ENCODE measurements around the gene NCKAP5. TPM values are rescaled to one million over a fixed set of nuclear protein-coding genes. Genes with fewer than 3 reads are reported as not detected.

Gene NCKAP5
- total and polyA plus RNA-seq, 2 of the 13 experiments (the other 11 are each of a cell fraction or from before 2014, with no cell fraction given): 0.01 TPM; not detected in 1

DNA sequence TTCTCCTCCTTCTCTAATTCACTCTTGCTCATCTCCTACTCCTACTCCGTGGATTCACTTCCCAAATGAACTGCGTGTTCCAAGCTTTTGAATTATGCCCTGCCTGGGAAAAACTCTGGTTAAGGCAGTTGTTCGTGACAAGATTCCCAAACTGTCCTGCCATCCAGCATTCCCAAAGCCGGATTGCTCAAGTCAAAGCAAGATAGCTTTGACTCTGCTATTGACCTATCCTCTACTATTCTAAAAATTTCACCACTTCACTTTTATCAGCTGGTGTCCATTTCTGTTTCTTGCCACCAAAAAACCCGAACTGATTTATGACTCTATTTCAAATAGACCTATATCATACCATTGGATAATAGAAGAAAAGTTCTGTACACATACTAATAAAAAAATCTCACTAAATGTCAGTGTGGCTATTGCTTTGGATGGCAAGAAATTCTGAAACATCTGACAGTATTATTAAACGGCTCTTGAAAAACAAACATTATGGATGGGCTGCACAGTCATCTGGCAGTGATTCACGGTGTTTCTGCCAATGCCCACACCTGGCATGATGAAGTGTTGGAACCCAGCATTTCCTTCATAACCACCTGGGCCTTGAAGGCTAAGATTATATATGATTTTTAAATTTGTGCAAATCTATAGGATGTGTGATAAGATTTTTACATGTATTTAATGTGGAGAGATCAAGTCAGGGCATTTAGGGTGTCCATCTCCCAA is 87.4 kb downstream of the NCKAP5 start (continued):
- no peak for TF ChIP-seq ZNF567 (CRISPR knock-in tag; IDR thresholded peaks at IDR 0.05; ENCODE audit: borderline replicate concordance)
- TF ChIP-seq SALL1 (CRISPR knock-in tag; IDR thresholded peaks at IDR 0.05): no peak
- TF ChIP-seq, protein P1, sequence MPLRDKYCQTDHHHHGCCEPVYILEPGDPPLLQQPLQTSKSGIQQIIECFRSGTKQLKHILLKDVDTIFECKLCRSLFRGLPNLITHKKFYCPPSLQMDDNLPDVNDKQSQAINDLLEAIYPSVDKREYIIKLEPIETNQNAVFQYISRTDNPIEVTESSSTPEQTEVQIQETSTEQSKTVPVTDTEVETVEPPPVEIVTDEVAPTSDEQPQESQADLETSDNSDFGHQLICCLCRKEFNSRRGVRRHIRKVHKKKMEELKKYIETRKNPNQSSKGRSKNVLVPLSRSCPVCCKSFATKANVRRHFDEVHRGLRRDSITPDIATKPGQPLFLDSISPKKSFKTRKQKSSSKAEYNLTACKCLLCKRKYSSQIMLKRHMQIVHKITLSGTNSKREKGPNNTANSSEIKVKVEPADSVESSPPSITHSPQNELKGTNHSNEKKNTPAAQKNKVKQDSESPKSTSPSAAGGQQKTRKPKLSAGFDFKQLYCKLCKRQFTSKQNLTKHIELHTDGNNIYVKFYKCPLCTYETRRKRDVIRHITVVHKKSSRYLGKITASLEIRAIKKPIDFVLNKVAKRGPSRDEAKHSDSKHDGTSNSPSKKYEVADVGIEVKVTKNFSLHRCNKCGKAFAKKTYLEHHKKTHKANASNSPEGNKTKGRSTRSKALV (CRISPR knock-in tag; IDR thresholded peaks at IDR 0.05): no peak

DNA sequence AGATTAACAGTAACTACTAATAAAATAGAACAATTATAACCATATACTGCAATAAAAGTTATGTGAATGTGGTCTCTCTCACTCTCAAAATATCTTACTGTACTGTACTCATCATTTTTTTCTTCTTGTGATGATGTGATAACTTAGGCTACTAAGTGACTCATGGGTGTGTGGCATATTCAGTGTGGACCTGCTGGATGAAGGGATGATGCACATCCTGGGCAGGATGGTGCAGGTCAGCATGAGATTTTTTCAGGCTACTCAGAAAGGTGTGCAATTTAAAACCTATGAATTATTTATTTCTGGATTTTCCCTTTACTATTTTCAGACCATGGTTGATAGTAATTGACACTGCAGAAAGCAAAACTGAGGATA is 90.7 kb downstream of the NCKAP5 start:
- ATAC-seq: no peak
- Histone ChIP-seq H2AFZ (ENCODE audit: low read length) (no peak overlapping the region), H3K4me3 (replicated peaks in 1 of 3; ENCODE audit: insufficient read depth in 1 of 3, low read depth in 2 of 3, low read length in 3 of 3) (no peak overlapping the region), H3K27ac (ENCODE audit: extremely low read length, insufficient read depth, low read length) (no peak overlapping the region), H4K20me1 (ENCODE audit: insufficient read depth, low read length) (no peaks in the 10 kb centered on the region), H3K27me3 (ENCODE audit: control insufficient read depth in 1 of 2, insufficient read depth in 2 of 2, low read length in 2 of 2) (no peaks in the 10 kb centered on the region), H3K9ac (ENCODE audit: insufficient read depth, low read depth, low read length) (no peak overlapping the region), H3K79me2 (ENCODE audit: insufficient read depth, low read length) (no peaks in the 10 kb centered on the region), H3K36me3 (replicated peaks in 1 of 2; ENCODE audit: control insufficient read depth in 1 of 2, insufficient read depth in 2 of 2, low read length in 2 of 2) (no peaks in the 10 kb centered on the region), H3K4me2 (ENCODE audit: low read depth, low read length) (no peak overlapping the region), H3K9me3 (ENCODE audit: low read length) (no peaks in the 10 kb centered on the region), H3K4me1 (ENCODE audit: insufficient read depth, low read length) (no peaks in the 10 kb centered on the region)
- ChIA-PET CTCF (ENCODE audit: low intra/inter-chr PET ratio, low total read pairs) (no interaction called here), POLR2A (no interaction called here)
- TF ChIP-seq AFF4 (CRISPR knock-in tag; IDR thresholded peaks at IDR 0.05): no peak
- TF ChIP-seq HES4 (CRISPR knock-in tag; IDR thresholded peaks at IDR 0.05; ENCODE audit: borderline replicate concordance): no peak
- TF ChIP-seq HNRNPL (IDR thresholded peaks at IDR 0.05; ENCODE audit: low read depth, low read length): no peak
- no peak for TF ChIP-seq ZNF550 (CRISPR knock-in tag; IDR thresholded peaks at IDR 0.05; ENCODE audit: borderline replicate concordance)
- no peak for TF ChIP-seq PHF21A (CRISPR knock-in tag; IDR thresholded peaks at IDR 0.05)
- TF ChIP-seq SAP130 (CRISPR knock-in tag; IDR thresholded peaks at IDR 0.05; ENCODE audit: low read depth): no peak
- TF ChIP-seq, protein P2, sequence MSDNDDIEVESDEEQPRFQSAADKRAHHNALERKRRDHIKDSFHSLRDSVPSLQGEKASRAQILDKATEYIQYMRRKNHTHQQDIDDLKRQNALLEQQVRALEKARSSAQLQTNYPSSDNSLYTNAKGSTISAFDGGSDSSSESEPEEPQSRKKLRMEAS (IDR thresholded peaks at IDR 0.05): no peak
- no peak for TF ChIP-seq YEATS2 (CRISPR knock-in tag; IDR thresholded peaks at IDR 0.05; ENCODE audit: borderline replicate concordance)
- TF ChIP-seq KDM5B (CRISPR knock-in tag; IDR thresholded peaks at IDR 0.05; ENCODE audit: borderline replicate concordance): no peak
- TF ChIP-seq, protein P3, sequence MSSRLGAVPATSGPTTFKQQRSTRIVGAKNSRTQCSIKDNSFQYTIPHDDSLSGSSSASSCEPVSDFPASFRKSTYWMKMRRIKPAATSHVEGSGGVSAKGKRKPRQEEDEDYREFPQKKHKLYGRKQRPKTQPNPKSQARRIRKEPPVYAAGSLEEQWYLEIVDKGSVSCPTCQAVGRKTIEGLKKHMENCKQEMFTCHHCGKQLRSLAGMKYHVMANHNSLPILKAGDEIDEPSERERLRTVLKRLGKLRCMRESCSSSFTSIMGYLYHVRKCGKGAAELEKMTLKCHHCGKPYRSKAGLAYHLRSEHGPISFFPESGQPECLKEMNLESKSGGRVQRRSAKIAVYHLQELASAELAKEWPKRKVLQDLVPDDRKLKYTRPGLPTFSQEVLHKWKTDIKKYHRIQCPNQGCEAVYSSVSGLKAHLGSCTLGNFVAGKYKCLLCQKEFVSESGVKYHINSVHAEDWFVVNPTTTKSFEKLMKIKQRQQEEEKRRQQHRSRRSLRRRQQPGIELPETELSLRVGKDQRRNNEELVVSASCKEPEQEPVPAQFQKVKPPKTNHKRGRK (CRISPR knock-in tag; IDR thresholded peaks at IDR 0.05): no peak
- TF ChIP-seq MAFG (CRISPR knock-in tag; IDR thresholded peaks at IDR 0.05): no peak
- no peak for TF ChIP-seq DNMT1 (CRISPR knock-in tag; IDR thresholded peaks at IDR 0.05)
- no peak for TF ChIP-seq ZFP62 (CRISPR knock-in tag; IDR thresholded peaks at IDR 0.05)
- no peak for FAIRE-seq
- in situ Hi-C loops (cut with HindIII; ENCODE audit: extremely low pct_ligation_motif_present, low pct_unique_long_range_greater_than_20kb): no loop called here
- no TSS peak for BruUV-seq (replicated peaks)
- intact Hi-C loops (cut with micrococcal nuclease; ENCODE audit: unreplicated experiment): no loop called here
- no peak for DNase-seq (ENCODE audit: low spot score)

Data from HepG2 (cell line).